NCI-H1694 treated with DMSO at 0.1 percent for 48 hours (cell line): ENCODE results near the gene ETV3.
"Not testable (repeated sequence)": the region's sequence is repeated elsewhere in the genome, so short reads cannot be mapped to it uniquely, and the experiment has no call there.

Experiments
- DNase-seq: peaks from one replicate; lab custom pipeline; 2025; lab: John Stamatoyannopoulos, UW

ETV3 gene

DNA sequence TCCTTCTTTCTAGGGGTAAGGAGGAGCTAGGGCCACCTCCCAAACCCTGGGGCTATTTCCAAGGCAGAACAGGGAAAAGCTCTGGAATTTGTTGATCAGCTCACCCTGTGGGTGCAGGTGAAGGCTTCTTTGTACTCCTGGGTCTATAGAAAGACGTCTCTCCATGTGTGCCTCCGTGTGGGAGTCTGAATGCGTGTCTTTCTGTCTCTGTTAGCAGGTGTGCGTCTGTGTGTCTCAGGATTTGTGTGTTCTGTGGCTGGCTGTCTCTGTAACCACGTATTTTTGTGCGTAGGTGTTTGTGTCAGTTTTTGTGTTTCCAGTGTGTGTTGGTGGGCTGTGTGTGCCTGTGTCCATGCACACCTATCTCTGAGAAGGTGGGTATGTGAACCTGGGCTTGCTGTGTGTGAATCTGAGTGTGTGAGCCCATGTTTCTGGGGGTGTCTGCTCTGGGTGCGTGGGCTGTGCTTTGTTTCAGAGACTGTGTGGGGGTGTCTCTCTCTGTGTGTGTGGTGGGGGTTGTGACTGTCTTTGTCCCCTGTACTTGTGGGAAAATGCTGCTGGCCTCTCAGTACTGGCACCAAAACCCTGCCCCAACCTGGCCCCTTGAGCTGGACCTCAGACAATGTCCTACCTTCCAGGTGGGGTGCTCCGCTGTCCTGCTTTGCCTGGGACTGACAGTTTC, 25.9 kb downstream of the ETV3 start:
- DNase-seq: no peak

DNA sequence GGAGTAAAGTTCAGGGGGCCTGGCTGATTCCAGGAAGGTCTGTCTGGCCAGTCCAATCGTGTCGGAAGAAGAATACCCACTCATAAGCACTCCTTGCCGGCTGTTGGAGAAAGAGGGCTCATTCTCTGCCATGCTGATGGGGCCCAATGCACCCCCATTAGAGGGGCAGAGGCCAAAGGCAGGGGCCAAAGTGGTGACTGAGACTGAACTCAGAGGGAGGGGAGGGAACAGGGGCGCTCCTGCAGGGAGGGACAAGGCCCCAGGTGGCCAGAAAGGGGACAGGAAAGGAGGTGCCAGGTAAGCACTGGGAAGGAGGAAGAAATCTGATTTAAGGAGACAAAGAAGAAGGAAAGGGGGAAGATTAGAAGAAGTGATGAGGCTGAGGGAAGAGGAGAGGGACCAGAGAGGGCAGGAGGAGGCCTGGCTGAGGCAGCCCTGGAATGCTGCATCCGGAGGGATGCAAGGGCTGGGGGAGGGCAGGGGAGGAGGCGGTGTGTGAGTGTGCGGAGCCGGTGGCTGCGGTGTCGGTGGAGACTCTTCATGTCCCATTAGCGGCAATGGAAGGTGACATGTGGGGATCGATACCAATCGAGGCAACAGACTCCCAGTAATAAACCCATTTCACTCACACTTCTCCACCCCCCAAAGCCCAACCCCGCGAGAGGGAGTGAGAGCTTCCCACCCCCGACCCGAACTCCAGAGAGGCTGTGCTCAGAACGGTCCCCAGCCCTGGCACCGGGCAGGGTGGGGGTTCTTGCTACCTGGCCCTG, 26.6 kb downstream of the ETV3 start:
- DNase-seq: no peak

DNA sequence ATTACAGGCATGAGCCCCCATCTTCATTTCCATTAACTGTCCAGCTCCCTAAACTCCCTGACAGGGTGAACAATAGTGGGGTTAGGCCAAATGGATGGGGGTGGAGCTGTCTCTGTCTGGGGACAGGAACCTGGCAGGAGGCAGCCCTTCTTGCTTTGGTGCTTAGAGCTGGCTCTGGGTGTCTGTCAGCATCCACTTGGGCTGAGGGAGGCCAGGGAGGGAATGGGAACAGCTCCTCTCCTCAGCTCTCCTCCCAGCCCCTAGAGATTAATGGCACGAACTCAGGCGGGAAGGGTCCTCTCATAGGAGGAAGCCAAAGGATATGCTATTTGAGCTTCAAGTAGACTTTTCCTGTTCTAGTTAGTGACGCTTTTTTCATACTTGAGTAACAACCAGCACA, 27.5 kb downstream of the ETV3 start:
- no peak for DNase-seq

DNA sequence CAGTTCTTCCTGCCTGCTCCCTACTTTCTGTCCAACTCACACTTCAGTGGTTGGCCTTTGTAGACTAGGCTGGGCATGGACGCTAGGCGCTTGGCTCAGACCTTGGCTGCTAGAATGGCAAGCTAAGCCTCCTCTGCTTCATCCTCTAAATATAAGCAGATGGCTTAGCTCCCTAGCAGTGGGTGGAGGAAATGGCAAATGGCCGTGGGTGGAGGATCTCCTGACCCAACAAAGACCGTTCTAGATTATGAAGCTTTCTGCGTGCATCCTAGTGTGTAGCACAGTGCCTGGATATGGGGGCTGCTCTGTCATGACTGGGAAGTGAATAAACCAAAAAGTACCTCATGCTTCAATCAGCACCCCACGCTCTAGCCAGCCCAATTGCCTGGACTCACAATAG, 28.2 kb downstream of the ETV3 start:
- no peak for DNase-seq

DNA sequence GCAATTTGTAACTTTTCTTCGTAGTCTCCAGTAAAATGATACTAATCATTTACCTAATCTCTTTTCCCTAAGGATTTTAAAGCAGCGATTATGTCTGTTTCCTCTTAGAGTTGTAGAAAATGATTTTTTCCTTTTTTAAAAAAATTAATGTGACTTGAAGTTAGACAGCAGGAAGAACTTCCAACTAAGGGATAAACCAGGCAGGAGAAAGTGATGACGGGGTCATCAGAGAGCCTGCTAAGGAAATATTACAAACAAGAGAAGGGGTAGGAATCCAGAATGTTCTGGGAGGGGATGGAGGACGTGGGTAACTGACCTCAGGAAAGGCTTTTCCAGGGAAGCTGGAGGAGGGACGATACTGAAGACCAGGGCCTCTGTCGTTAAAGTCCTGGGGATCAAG, 29.7 kb downstream of the ETV3 start:
- DNase-seq: no peak

DNA sequence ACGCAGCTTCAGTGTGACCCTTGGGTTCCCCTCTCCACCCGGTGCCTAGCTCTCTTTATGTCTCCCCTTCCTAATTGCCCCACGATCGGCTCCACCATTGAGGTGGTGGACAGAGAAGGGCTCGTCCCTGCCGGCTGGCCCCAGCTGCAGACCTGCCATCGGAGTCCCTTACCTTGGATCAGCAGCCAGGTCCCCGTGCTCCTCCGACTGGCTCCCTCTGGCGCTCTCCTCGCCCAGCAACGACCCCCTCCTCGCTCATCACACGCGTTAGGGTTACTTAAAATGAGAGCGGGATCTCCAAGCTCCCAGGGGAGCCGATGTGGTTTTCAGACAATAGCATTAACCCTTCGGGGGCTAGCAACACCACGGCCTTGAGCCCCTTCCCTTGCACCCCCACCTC, 30.5 kb downstream of the ETV3 start:
- DNase-seq: no peak

DNA sequence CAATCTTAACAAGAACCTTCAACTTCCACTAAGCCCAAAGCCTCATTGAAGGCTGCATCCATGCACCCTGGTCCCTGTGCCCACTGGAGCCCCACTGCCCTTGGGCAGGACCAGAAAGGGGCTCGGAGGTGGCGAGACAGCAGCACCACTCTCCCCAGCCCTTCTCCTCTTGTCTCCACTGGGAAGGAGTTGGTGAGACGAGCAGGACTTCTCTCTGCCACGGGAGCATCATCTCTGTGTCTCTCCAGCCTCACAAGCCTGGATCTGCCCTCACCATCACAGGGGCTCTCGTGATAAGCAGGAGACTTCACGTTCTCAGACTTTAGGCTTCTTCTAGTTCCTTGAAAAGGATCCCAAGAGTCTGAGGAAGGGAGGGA, 31.4 kb downstream of the ETV3 start:
- no peak for DNase-seq

DNA sequence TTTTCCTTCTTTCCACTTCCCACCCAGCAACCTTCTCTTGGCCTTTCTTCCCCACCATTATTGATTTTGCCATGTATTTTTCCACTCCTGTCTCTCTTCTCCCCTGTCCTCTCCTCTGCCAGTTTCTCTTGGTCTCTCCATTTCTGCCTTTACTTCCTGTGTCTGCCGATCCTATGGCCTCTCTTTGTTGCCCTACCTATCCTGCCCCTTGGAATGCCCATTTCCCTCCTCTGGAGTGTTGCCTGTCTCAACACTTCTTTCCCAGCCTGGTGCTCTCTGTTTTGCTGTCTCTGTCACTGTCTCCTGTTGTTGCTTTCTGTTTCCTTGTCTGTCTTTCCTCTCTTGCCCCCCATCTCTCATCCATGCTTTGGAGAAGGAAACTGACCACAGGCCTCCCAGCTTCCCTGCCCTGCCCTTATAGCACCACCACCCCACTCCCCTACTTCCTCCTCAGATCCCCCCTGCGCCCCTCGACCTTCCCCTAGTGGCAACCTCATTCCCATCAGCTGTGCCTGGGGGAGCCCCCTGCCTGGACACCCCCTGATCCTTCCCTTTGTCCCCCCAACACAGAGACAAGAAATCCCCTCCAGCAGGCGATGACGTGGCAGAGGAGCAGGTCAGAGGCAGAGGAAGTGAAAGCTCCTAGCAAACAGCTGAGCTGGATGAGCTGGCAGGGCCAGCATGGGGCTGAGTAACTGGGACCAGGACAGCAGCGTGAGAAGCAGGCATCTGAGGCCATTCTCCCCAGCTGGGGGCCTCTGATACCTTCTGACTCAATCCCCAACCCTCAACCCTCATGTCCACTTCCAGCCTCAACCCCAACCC, 32.0 kb downstream of the ETV3 start:
- no peak for DNase-seq

DNA sequence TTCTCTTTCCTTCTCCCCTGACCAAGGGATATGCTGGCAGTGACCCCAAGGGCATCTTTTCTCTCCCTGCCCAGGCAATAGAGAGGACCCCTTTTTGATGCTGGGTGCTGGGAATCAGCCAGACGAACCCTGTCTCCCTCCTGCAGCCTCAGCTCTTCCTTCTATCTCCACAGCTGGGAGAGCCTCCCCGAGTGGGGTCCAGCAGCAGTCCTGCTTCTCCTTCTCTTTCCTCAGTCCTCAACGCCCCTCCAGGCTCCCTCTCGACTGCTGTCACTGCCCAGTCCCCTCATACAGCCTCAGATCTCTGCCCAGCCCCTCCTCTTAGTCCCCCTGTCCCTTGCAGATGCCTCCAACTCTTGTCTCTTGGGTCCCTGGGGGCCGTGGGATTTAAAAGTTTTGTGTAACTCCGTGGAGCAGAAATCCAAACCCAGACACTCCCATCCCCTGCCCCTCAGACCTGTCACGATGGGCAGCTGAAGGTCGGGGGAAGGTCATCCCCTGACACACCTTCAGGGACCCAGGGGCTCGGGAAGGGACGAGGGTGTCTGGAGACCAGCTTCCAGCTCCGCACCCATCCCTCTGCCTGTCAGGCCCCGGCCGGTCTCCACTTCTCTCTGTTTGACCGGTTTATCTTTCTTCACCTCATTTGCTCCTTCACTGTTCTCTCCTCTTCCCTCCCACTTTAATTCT, 32.8 kb downstream of the ETV3 start:
- no peak for DNase-seq

DNA sequence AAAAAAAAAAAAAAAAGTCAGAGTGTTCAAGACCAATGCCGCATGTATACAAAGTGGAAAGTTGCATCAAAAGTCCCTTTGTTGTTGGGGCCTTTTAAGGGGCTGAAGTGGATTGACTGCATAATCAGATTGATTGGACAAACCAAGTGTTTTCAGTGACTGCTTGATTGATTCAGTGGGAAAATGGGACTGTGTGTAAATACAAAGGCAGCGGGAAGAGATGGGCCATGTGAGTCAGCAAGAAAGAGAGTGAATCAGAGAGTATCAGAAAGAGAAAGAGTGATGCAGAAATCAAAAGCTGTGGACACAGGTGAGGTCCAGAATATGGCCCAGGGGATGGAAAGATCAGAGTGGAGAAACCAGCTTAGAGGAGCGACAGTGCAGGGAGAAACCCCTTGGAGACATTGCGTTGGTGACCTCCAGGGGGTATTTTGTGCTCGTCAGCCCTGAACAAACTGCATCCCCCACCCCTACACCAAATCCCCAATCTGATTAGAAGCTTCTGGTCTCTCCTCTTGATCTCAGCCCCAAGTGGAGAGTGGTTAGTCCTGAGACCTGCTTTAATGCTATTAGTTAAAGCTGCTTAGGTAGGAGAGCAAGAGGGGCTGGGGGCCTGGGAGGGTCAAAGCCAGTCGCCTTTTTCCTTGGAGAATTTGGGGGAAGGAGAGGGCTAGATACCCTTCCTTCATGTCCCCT, 33.4 kb downstream of the ETV3 start:
- no peak for DNase-seq

DNA sequence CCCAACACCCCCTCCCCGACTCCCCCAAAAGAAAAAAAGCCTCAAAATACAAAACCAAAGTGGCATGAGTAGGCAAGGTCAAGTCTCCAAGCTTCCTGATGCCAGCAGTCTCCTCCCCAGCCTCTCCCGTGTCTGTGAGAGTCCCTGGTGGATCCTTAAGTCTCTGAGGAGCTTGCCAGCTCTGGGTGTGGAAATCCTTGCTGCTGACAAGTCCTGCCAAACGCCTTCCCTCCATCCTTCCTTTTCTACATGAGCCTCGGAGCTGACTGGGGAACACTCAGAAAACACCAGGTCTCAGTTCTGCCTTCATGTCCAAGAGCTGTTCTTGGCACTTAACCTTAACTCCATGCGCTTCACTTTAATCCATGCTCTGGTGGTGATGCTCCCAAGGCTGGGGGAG, 34.9 kb downstream of the ETV3 start:
- no peak for DNase-seq

DNA sequence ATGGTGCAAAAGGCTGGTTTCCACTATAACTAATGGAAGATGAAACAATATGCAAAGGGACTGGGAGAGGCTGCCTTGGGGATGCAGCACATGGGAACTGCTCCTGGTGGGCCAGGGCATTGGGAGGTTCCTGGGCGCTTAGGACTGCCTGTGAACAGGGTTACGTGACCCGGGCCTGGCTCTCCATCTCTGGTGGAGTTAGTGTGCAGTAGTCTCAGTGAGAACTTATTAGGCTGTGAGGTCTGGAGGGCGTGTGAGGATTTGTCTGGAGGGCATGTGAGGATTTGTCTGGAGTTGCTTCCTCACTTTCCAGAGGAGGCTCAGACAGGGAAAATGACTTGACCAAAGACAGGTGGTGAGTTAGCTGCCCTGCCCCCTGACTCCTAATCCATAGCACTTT, 37.0 kb downstream of the ETV3 start:
- DNase-seq: no peak

DNA sequence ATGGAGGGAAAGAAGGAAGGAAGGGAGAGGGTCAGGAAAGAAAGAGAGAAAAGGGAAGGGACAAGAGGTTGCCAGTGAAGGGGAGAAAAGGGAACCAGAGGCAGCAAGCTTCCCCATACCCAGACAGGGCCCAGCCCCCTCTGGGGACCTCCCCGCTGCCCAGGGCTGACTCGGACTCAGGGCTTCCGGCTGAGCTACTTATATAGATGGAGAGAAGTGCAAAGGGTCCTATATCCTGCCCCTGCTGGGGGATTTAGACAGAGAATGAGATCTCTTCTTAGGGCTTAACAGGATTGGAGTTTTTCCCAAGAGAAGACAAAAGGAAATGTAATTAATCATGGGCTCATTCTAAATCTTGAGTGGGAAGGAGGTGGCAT, 38.6 kb downstream of the ETV3 start, which contains the start of gene ETV3L:
Gene ETV3L (minus strand): TSS at position 176 of the 377 bp plus-strand sequence. CDS start 285 bp downstream, outside the sequence.
- no peak for DNase-seq

DNA sequence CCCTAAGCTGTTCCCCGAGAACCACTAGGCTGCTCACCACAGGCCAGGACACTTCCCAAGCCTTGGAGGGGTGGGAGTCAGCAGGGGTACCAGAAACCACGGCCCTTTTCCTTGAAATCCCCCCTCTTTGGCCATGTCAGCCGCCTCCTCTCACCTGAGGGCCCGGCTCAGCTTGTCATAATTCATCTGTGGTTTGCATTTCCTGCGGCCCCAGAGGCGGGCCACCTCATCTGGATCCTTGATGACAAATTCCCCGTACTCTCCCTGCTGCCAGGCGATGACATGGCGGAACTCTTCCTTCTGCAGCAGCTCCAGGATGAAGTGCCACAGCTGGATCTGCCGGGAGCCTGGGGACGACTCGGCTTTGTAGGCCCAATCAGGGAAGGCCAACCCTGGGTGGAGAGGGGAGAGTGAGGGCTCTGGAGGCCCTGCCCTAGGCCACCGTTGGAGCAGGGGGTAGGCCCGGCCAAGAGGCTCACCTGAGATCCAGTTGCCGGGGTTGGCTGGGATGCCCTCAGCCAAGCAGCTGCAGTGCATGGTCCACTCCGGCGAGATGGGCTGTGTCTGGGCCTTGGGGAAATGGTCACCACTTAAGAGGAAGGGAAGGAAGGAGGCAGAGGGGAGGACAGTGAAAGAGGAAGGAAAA, 39.1 kb downstream of the ETV3 start:
- DNase-seq: not testable (repeated sequence)

DNA sequence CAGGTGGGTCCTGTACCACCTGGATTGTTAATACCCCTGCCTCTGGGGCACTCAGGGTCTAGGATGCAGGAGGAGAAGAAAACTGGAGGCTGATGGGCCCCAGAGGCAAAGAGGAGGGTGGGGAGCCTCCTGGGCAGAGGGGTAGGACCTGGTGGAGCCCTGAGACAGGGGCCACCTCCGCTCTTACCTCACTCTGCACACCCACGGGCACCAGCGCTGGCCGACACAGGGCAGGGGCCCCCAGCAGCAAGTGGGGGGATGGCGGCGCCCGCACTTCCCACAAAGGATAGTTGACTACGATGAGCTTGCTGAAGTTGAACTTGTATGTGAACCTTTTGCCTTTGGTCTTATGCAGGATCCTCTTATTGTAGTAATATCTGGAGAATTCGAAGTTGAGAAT, 39.7 kb downstream of the ETV3 start:
- no peak for DNase-seq

DNA sequence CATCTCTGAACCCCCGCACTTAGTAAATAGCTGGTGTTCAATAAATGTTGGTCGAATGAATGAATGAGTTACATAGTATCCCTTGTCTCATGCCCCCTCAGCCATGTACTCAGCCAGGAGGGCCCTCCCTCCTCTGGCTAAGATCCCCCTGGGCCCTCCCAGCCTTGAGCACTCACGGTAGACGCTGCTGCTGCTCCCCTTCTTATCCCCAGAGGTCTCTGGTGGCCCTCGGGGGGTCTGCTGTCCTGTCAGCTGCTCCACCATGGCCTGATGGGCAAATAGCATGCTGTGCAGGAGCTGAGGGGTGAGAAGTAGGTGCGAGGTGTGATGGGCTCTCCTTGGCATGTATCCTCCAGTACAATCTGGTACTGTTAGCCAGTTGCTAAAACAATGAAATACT, 40.5 kb downstream of the ETV3 start:
- no peak for DNase-seq

DNA sequence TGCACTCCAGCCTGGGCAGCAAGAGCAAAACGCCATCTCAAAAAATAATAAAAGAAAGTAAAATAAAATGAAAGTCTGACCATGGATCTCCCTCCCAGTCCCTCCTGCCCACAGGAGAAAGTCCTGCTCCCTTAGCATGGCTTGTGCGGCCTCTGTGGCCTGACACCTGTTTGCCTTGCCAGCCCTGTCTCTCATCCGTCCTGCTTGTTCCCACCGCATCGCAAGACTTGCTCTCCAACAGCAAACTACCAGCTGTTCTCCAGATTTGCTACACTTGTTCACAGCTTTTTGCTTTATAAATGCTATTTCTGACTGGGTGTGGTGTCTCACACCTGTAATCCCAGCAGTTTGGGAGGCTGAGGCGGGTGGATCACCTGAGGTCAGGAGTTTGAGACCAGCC, 41.3 kb downstream of the ETV3 start:
- no peak for DNase-seq

DNA sequence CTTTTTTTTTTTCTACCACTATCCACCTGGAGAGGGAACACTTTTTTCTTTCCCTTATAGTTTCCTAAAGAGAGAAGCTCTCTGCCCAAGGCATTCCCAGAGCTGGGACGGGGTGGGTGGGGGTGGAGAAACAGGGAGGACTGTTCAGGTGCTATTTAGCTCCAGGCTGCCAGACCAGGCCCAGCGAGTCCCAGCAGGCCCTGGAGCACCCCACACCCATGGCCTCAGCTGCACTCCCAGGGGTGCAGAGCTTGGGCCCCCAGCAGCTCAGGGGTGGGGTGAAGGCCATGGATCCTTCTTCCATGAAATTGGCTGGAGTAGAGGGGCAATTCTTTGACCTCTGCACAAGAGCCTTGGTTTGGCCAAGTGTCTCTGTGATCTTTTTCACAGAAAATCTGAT, 42.6 kb downstream of the ETV3 start:
- no peak for DNase-seq

DNA sequence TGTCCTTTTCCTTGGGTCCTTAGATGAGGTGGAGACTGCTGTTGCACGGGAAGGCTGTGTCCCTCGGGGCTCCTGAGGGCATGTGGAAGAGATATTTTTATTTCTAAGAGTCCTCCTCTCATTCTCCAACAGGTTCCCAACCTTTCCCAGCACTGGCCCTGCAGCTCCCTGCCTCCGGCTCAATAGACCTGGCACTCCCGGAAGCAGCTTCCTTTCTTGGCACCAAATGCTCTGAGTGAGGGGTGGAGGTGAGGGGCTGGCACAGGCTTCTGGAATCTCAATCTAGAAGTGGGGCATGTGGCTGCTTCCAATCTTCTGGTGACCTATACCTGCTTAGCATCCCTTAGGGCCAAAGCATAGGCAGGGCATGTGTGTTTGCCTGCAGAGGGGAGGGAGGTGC, 43.1 kb downstream of the ETV3 start:
- no peak for DNase-seq

DNA sequence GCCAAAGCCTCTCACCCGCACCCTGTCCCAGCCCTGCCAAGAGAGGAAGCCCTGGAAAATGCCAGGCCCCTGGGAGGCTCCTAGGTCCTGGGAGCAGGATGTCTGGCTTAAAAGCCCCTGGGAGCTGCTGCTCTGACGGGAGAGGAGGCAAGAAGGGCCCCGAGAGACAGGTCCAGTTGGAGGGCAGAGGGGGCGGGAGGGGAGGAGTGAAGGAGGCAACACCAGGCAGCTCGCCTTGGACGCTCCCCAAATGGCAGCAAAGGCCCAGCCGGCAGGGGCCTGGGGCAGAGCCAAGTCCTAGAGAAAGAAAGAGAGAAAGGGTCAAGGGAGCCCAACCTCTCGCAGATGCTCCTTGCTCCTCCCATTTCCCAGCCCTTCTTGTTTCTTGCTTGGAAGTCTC, 45.4 kb downstream of the ETV3 start:
- no peak for DNase-seq

DNA sequence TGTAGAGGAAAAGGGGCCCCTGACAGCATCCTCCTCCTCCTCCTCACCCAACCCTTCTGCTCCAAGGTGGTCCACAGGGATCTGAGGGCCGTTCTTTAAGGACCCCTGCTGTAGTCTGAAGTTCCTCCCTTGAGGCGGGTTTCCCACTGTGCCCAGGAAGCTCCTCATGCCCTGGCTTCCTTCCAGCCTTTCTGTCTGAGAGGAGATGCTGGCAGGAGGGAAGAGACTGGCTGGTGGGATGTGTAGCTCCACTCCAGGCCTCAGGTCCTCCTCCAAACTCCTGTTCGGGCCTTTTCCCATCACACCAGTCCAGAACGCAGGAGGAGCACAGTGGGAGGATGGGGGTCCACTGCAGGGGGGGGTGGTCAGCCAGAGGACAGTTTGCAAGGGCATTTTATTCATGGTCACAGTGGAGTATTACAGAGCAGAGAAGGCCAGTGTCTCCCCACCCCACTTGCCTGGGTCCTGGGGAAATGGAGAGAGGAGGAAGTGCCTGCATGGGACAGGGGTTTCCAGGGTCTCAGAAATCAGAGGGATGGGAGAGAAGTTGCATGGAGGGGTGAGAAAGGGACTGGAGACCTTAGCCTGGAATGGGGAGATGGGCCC, 46.4 kb downstream of the ETV3 start:
- no peak for DNase-seq
